H1 (cell line): ENCODE results near the gene RAB3IL1. TPM values are rescaled to one million over a fixed set of nuclear protein-coding genes. Genes with fewer than 3 reads are reported as not detected.

ENCODE experiments used
- CTCF ChIA-PET: fragments of 300-600 bp; sonication (Branson Sonifier 250); formaldehyde crosslinking; loops from one replicate; lab custom pipeline; 2021; ENCODE audit not compliant: partially characterized antibody; lab: Charles Lee
- POLR2A ChIA-PET: fragments of 300-600 bp; sonication (Branson Sonifier 250); formaldehyde crosslinking; loops from one replicate; lab custom pipeline; 2021; ENCODE audit warnings: inconsistent platforms; ENCODE audit not compliant: partially characterized antibody; lab: Charles Lee
- DNase-seq, 2 experiments: peaks; one replicate each; pipeline versions ENCODE4 v3.0.0 to v3.0.0-alpha.2; 2010 to 2022; ENCODE audit warnings: low spot score in 2 of 2, low read depth in 1 of 2, mixed read lengths in 1 of 2
- FAIRE-seq: peaks from 2 replicates; lab custom pipeline; 2011; peaks lifted over from hg19 to GRCh38; lab: Jason Lieb, UNC
- H2AFZ ChIP-seq: 2 replicates; pipeline ENCODE4 v1.8.1; 2012; ENCODE audit warnings: low read length, inconsistent platforms
- H2AK5ac ChIP-seq: 2 replicates; pipeline ENCODE4 v1.6.1; 2013; ENCODE audit warnings: low read depth, low read length
- H2BK120ac ChIP-seq: replicated peaks from 2 replicates; pipeline ENCODE3; 2013; ENCODE audit warnings: low read depth, low read length, inconsistent platforms
- H2BK12ac ChIP-seq: 2 replicates; pipeline ENCODE4 v1.6.1; 2013; ENCODE audit warnings: low read depth, low read length
- H2BK15ac ChIP-seq: 2 replicates; pipeline ENCODE4 v1.6.1; 2013; ENCODE audit warnings: low read length
- H2BK20ac ChIP-seq: 2 replicates; pipeline ENCODE4 v1.6.1; 2013; ENCODE audit warnings: low read length
- H2BK5ac ChIP-seq: 2 replicates; pipeline ENCODE4 v1.6.1; 2013; ENCODE audit warnings: low read depth, low read length
- H3K14ac ChIP-seq: 2 replicates; pipeline ENCODE4 v1.6.1; 2013; ENCODE audit warnings: inconsistent platforms; ENCODE audit not compliant: insufficient read length
- H3K18ac ChIP-seq: 2 replicates; pipeline ENCODE4 v1.6.1; 2013; ENCODE audit warnings: low read length; ENCODE audit errors: extremely low read depth
- H3K23ac ChIP-seq: 2 replicates; pipeline ENCODE4 v1.6.1; 2013; ENCODE audit warnings: inconsistent platforms; ENCODE audit not compliant: insufficient read length
- H3K23me2 ChIP-seq: 2 replicates; pipeline ENCODE4 v1.6.1; 2013; ENCODE audit warnings: low read depth, low read length
- H3K27ac ChIP-seq: 2 replicates; pipeline ENCODE4 v1.6.1; 2011; ENCODE audit warnings: low read depth, low read length, inconsistent platforms
- H3K27me3 ChIP-seq, 4 experiments: replicated peaks in 1 of 4; 1 replicate in 1 of 4; 2 replicates in 3 of 4; pipeline versions ENCODE4 v1.6.1 to v1.8.1; 2011 to 2013; ENCODE audit warnings: low read length in 3 of 4, mild to moderate bottlenecking in 3 of 4, inconsistent platforms in 2 of 4, mixed read lengths in 2 of 4, moderate library complexity in 1 of 4; ENCODE audit not compliant: control insufficient read depth in 3 of 4, insufficient read depth in 3 of 4; ENCODE audit errors: extremely low read depth in 1 of 4
- H3K36me3 ChIP-seq, 4 experiments: 2 replicates each; pipeline versions ENCODE4 v1.6.1 to v1.8.1; 2011 to 2013; ENCODE audit warnings: mild to moderate bottlenecking in 4 of 4, low read length in 3 of 4, moderate library complexity in 2 of 4, control low read depth in 1 of 4, inconsistent platforms in 1 of 4; ENCODE audit not compliant: insufficient read depth in 4 of 4, control insufficient read depth in 2 of 4
- H3K4ac ChIP-seq: replicated peaks from 2 replicates; pipeline ENCODE3; 2013; ENCODE audit warnings: low read length, low read depth, mixed read lengths, inconsistent platforms; ENCODE audit not compliant: insufficient read length
- H3K4me1 ChIP-seq, 4 experiments: replicated peaks in 1 of 4; 1 replicate in 1 of 4; 2 replicates in 3 of 4; pipeline versions ENCODE4 v1.6.1 to v1.8.1; 2011 to 2013; ENCODE audit warnings: low read length in 3 of 4, inconsistent platforms in 2 of 4, mixed read lengths in 1 of 4; ENCODE audit not compliant: insufficient read depth in 4 of 4, control insufficient read depth in 3 of 4
- H3K4me2 ChIP-seq, 2 experiments: 2 replicates each; pipeline versions ENCODE4 v1.6.1 to v1.8.1; 2011 to 2013; ENCODE audit warnings: low read depth in 2 of 2, low read length in 2 of 2, control low read depth in 1 of 2, inconsistent platforms in 1 of 2, mild to moderate bottlenecking in 1 of 2; ENCODE audit not compliant: insufficient read depth in 1 of 2
- H3K4me3 ChIP-seq, 4 experiments: fragments of 200-600, 300-600 bp in 1 of 4; sonication (generic), shearing (Covaris generic), sonication (Bioruptor Twin) in 1 of 4; 2 replicates each; pipeline versions ENCODE4 v1.5.1 to v1.8.1; 2011 to 2016; ENCODE audit warnings: low read length in 4 of 4, low read depth in 3 of 4, control low read depth in 2 of 4, inconsistent platforms in 2 of 4, mild to moderate bottlenecking in 2 of 4, mixed read lengths in 1 of 4, moderate library complexity in 1 of 4; ENCODE audit not compliant: insufficient read depth in 2 of 4; ENCODE audit errors: extremely low read depth in 1 of 4
- H3K56ac ChIP-seq: replicated peaks from 2 replicates; pipeline ENCODE3; 2013; ENCODE audit warnings: low read depth, mild to moderate bottlenecking, mixed read lengths, low read length, inconsistent platforms; ENCODE audit not compliant: insufficient read length
- H3K79me1 ChIP-seq: 2 replicates; pipeline ENCODE4 v1.6.1; 2013; ENCODE audit warnings: low read depth, low read length, control low read depth
- H3K79me2 ChIP-seq, 2 experiments: 2 replicates each; pipeline versions ENCODE4 v1.6.1 to v1.8.1; 2012 to 2013; ENCODE audit warnings: low read length in 2 of 2, mild to moderate bottlenecking in 2 of 2, inconsistent platforms in 1 of 2; ENCODE audit not compliant: insufficient read depth in 2 of 2, control insufficient read depth in 1 of 2
- H3K9ac ChIP-seq, 4 experiments: replicated peaks in 1 of 4; 1 replicate in 1 of 4; 2 replicates in 3 of 4; pipeline versions ENCODE4 v1.6.1 to v1.8.1; 2011 to 2013; ENCODE audit warnings: low read depth in 3 of 4, low read length in 3 of 4, control low read depth in 2 of 4, mild to moderate bottlenecking in 2 of 4, moderate library complexity in 2 of 4, inconsistent platforms in 1 of 4; ENCODE audit errors: extremely low read depth in 1 of 4
- H3K9me3 ChIP-seq, 2 experiments: 2 replicates each; pipeline versions ENCODE4 v1.6.1 to v1.8.1; 2012 to 2013; ENCODE audit warnings: mild to moderate bottlenecking in 2 of 2, moderate library complexity in 2 of 2, control low read depth in 1 of 2, inconsistent platforms in 1 of 2, low read depth in 1 of 2, low read length in 1 of 2, mixed read lengths in 1 of 2; ENCODE audit not compliant: insufficient read depth in 2 of 2
- H4K20me1 ChIP-seq, 2 experiments: replicated peaks in 1 of 2; 2 replicates each; pipeline versions ENCODE3 to v1.8.1; 2011 to 2013; ENCODE audit warnings: inconsistent platforms in 2 of 2, low read length in 2 of 2, mild to moderate bottlenecking in 1 of 2; ENCODE audit not compliant: insufficient read depth in 2 of 2, control insufficient read depth in 1 of 2
- H4K5ac ChIP-seq: 2 replicates; pipeline ENCODE4 v1.6.1; 2013; ENCODE audit warnings: low read length, low read depth, mixed read lengths, inconsistent platforms; ENCODE audit not compliant: insufficient read length
- H4K8ac ChIP-seq: 2 replicates; pipeline ENCODE4 v1.8.0; 2013; ENCODE audit warnings: mild to moderate bottlenecking, moderate library complexity, low read length, inconsistent platforms; ENCODE audit not compliant: insufficient read depth; ENCODE audit errors: extremely low read depth
- H4K91ac ChIP-seq: replicated peaks from 2 replicates; pipeline ENCODE3; 2013; ENCODE audit warnings: low read length, mixed read lengths, inconsistent platforms; ENCODE audit not compliant: insufficient read length
- EZH2 ChIP-seq: fragments of 200-600 bp; sonication (generic); IDR thresholded peaks from 2 replicates; pipeline ENCODE4 v1.7.1; 2012; ENCODE audit warnings: low read depth, mild to moderate bottlenecking, moderate library complexity, low read length, inconsistent platforms; ENCODE audit not compliant: severe bottlenecking
- POLR2A ChIP-seq, 2 experiments: IDR thresholded peaks; 1 replicate in 1 of 2; 2 replicates in 1 of 2; pipeline ENCODE4 v1.6.1; 2011; ENCODE audit warnings: low read depth in 2 of 2, low read length in 2 of 2, mild to moderate bottlenecking in 2 of 2; ENCODE audit errors: control extremely low read depth in 1 of 2
- SRF ChIP-seq: IDR thresholded peaks from 2 replicates; pipeline ENCODE4 v1.6.1; 2011; ENCODE audit warnings: mild to moderate bottlenecking, low read depth, low read length, moderate library complexity
- TAF7 ChIP-seq: optimal IDR thresholded peaks from 2 replicates; pipeline ENCODE3; 2011; ENCODE audit warnings: low read depth, mild to moderate bottlenecking, inconsistent platforms, low read length, moderate library complexity, borderline replicate concordance
- WGBS, 2 experiments: shearing (Covaris generic) in 1 of 2; methylation state at CpG; one replicate each; pipeline versions ENCODE4 v1.1.6 to v1.1.7; 2013 to 2015; ENCODE audit warnings: low lambda C conversion rate in 2 of 2, mixed read lengths in 2 of 2, inconsistent platforms in 1 of 2, low coverage in 1 of 2, missing lambda C conversion rate in 1 of 2; ENCODE audit not compliant: insufficient replicate concordance in 2 of 2, insufficient coverage in 1 of 2, insufficient read length in 1 of 2; ENCODE audit errors: extremely low coverage in 1 of 2, missing lambda C conversion rate in 1 of 2; 5-methylcytosine and 5-hydroxymethylcytosine counted together
- polyA plus RNA-seq, 7 experiments: library from polyadenylated mRNA; depleted of rRNA in 3 of 7; stranded (reverse) in 5 of 7; unstranded in 2 of 7; fragments of >200 nt in 5 of 7; fragments of 200-250 nt in 2 of 7; gene quantifications; 1 replicate in 5 of 7; 2 replicates in 1 of 7; 4 replicates in 1 of 7; pipeline versions ENCODE4 v1.2.1 to v1.2.3, GENCODE V29; 2011 to 2013; ENCODE audit warnings: missing spikeins in 2 of 7, mixed read lengths in 2 of 7
- total RNA-seq: library from RNA; stranded (reverse); fragmentation: NEBNext Ultra II Directional; extraction: Animal tissue kit (Norgen Biotek cat#: 25700); gene quantifications from 2 replicates; pipeline ENCODE4 v1.2.1, GENCODE V29; 2021

Gene RAB3IL1
- total and polyA plus RNA-seq, 2 of the 8 experiments (the other 6 are each of a cell fraction or from before 2014, with no cell fraction given): 6.8 to 7.9 TPM

GRCh38 chr11:61962213-61963015, 45.0 kb upstream of the RAB3IL1 start:
- Histone ChIP-seq H3K27me3 (no peaks in the 10 kb centered on the region), H3K18ac (no peak overlapping the region), H3K4me3 (no peak overlapping the region), H3K36me3 (peaks cover 14 to 29% (median 28%) of the 10 kb centered on the region in 4 experiments; a peak in 7 of 8 replicates), H2BK12ac (no peak overlapping the region), H2AK5ac (peak overlapping the region; percentile 84; the same call in 1 of the 2 replicates), H3K79me2 (peaks cover 14 to 24% of the 10 kb centered on the region in 2 experiments), H4K91ac (no peak overlapping the region), H3K27ac (no peak overlapping the region), H3K23me2 (peaks cover 2% of the 10 kb centered on the region; the same call in 1 of the 2 replicates), H3K4me2 (no peak overlapping the region), H4K8ac (no peak overlapping the region), H3K14ac (no peak overlapping the region), H4K20me1 (peaks cover 10 to 21% of the 10 kb centered on the region in 2 experiments), H3K79me1 (peaks cover 2% of the 10 kb centered on the region), H3K4ac (no peak overlapping the region), H2AFZ (no peak overlapping the region), H3K9ac (no peak overlapping the region), H3K23ac (no peak overlapping the region), H3K9me3 (no peaks in the 10 kb centered on the region), H2BK120ac (no peak overlapping the region), H4K5ac (no peak overlapping the region), H2BK5ac (peak overlapping the region; percentile 13; the same call in 1 of the 2 replicates), H2BK15ac (no peak overlapping the region), H3K56ac (no peak overlapping the region), H3K4me1 (no peaks in the 10 kb centered on the region), H2BK20ac (no peak overlapping the region)
- FAIRE-seq (no peak), DNase-seq (no peak)
- TF ChIP-seq EZH2 (no peak), TAF7 (peak; percentile 20), SRF (no peak), POLR2A (IDR thresholded peaks at IDR 0.05; ENCODE audit: control extremely low read depth in 1 of 2, low read depth in 2 of 2, low read length in 2 of 2) (peak in 1 of 2 experiments; percentile 53; a peak in 1 of 3 replicates)
- CTCF ChIA-PET: interaction anchor here (0.6 to 6.0 kb wide), 11 partner anchors 16 to 165 kb away, joined by 3 to 38 read pairs (median 4); no protein-coding TSS in a partner anchor
- WGBS, 2 experiments: 86% methylated on average over 12 of the region's 12 CpGs; no CpG with 5 or more reads in 1 of the 2 experiments
- POLR2A ChIA-PET: interaction anchor here (1.0 to 25.7 kb wide), 15 partner anchors 3 to 146 kb away, joined by 3 to 458 read pairs (median 4); partner anchors contain the start of genes BEST1 and FTH1
